Measurements from ENCODE around the gene TTC21B.

Gene TTC21B

GRCh38 chr2:165950438-165950837 is 3.1 kb downstream of the TTC21B start:
- H3K4me3 ChIP-seq (ENCODE audit: severe bottlenecking) = no peak overlapping the region
- H3K4me1 ChIP-seq (ENCODE audit: insufficient read depth, poor library complexity, severe bottlenecking) = peaks cover 14% of the 10 kb centered on the region
- no peaks in the 10 kb centered on the region for H3K27me3 ChIP-seq (ENCODE audit: insufficient read depth, poor library complexity, severe bottlenecking)
- no peak for DNase-seq (ENCODE audit: low spot score)
- TF ChIP-seq CTCF (IDR thresholded peaks at IDR 0.05; ENCODE audit: poor library complexity, severe bottlenecking) = no peak
- ATAC-seq (ENCODE audit: low read depth) = no peak
- peaks cover 27% of the 10 kb centered on the region for H3K36me3 ChIP-seq (ENCODE audit: low read depth)
- H3K27ac ChIP-seq (ENCODE audit: poor library complexity, severe bottlenecking) = no peak overlapping the region
- no peaks in the 10 kb centered on the region for H3K9me3 ChIP-seq (ENCODE audit: severe bottlenecking)

DNA sequence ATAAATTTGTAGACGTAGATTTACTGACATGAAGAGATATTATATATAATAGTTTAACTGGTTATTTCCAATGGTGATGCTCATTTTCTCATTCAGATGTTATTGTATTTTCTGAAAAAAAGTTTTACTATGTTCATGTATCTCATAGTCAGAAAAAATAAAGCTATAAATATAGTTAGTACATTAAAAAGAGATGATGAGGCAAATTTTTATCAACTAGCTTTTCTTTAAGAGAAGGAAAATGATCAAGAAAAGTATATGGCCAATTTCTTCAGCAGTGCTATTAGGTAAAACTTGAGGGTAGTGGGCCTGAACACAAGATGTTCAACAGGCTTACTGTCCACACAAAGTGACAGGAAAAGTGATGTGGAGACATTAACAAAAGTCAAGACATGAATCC is 11.7 kb downstream of the TTC21B start:
- Histone ChIP-seq H3K9me3 (ENCODE audit: severe bottlenecking) (no peaks in the 10 kb centered on the region), H3K27me3 (ENCODE audit: insufficient read depth, poor library complexity, severe bottlenecking) (no peaks in the 10 kb centered on the region), H3K27ac (ENCODE audit: poor library complexity, severe bottlenecking) (no peak overlapping the region), H3K4me3 (ENCODE audit: severe bottlenecking) (no peak overlapping the region), H3K36me3 (ENCODE audit: low read depth) (peaks cover 73% of the 10 kb centered on the region), H3K4me1 (ENCODE audit: insufficient read depth, poor library complexity, severe bottlenecking) (no peaks in the 10 kb centered on the region)
- DNase-seq (ENCODE audit: low spot score) (no peak), ATAC-seq (ENCODE audit: low read depth) (no peak)
- TF ChIP-seq CTCF (IDR thresholded peaks at IDR 0.05; ENCODE audit: poor library complexity, severe bottlenecking) = no peak

DNA sequence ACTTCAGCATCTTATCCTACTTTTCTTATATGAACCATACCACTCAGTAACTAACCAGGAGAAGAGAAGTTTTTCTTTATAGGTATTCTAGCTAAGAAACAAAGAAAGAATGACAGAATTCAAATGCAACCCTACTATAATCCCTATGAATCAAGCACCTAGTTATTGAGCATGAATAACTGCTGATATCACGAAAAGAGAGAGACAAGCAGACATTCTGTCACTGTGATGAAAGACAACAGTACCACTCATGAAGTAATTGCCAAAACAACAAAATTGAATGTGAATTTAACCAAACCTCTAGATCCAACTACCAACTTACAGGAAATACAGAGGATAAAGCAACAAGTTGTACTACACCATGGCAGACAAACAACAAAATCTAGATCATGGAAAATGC is 15.3 kb downstream of the TTC21B start:
- peaks cover 60% of the 10 kb centered on the region for H3K36me3 ChIP-seq (ENCODE audit: low read depth)
- ATAC-seq (ENCODE audit: low read depth) = no peak

GRCh38 chr2:165933211-165933910 is 20.2 kb downstream of the TTC21B start:
- H3K27ac ChIP-seq (ENCODE audit: poor library complexity, severe bottlenecking) = no peak overlapping the region
- ATAC-seq (ENCODE audit: low read depth) = no peak
- DNase-seq (ENCODE audit: low spot score) = no peak
- peaks cover 65% of the 10 kb centered on the region for H3K36me3 ChIP-seq (ENCODE audit: low read depth)
- H3K9me3 ChIP-seq (ENCODE audit: severe bottlenecking) = no peaks in the 10 kb centered on the region
- no peak for TF ChIP-seq CTCF (IDR thresholded peaks at IDR 0.05; ENCODE audit: poor library complexity, severe bottlenecking)
- H3K4me3 ChIP-seq (ENCODE audit: severe bottlenecking) = no peak overlapping the region
- H3K4me1 ChIP-seq (ENCODE audit: insufficient read depth, poor library complexity, severe bottlenecking) = no peaks in the 10 kb centered on the region
- no peaks in the 10 kb centered on the region for H3K27me3 ChIP-seq (ENCODE audit: insufficient read depth, poor library complexity, severe bottlenecking)

More for the DNA sequence above, 15.3 kb downstream of the TTC21B start:
- H3K27me3 ChIP-seq (ENCODE audit: insufficient read depth, poor library complexity, severe bottlenecking) = no peaks in the 10 kb centered on the region
- H3K4me1 ChIP-seq (ENCODE audit: insufficient read depth, poor library complexity, severe bottlenecking) = no peaks in the 10 kb centered on the region
- no peak overlapping the region for H3K27ac ChIP-seq (ENCODE audit: poor library complexity, severe bottlenecking)
- no peaks in the 10 kb centered on the region for H3K9me3 ChIP-seq (ENCODE audit: severe bottlenecking)
- DNase-seq (ENCODE audit: low spot score) = no peak
- no peak overlapping the region for H3K4me3 ChIP-seq (ENCODE audit: severe bottlenecking)
- no peak for TF ChIP-seq CTCF (IDR thresholded peaks at IDR 0.05; ENCODE audit: poor library complexity, severe bottlenecking)

DNA sequence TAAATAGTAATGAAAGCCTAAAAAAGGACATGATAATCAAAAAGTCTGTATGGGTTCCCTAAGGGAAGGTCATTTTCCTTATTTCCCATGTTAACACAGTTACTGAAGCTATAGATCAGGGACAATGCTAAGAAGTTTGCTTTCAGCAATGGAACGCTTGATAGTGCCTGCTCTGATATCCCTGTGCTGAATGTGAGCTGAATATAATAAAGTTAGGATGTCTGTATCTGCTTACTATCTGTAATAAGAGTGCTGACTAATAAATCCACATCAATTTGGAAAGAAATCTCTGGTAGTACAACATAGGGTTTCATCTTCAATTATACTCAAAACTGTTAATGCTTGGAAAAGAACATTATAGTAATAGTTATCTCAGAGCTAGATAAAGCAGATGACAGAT is 25.8 kb downstream of the TTC21B start:
- DNase-seq (ENCODE audit: low spot score) (no peak), ATAC-seq (ENCODE audit: low read depth) (no peak)
- no peak overlapping the region for H3K4me3 ChIP-seq (ENCODE audit: severe bottlenecking)
- H3K27ac ChIP-seq (ENCODE audit: poor library complexity, severe bottlenecking) = no peak overlapping the region
- no peaks in the 10 kb centered on the region for H3K4me1 ChIP-seq (ENCODE audit: insufficient read depth, poor library complexity, severe bottlenecking)
- peaks cover 65% of the 10 kb centered on the region for H3K36me3 ChIP-seq (ENCODE audit: low read depth)
- no peaks in the 10 kb centered on the region for H3K9me3 ChIP-seq (ENCODE audit: severe bottlenecking)
- no peak for TF ChIP-seq CTCF (IDR thresholded peaks at IDR 0.05; ENCODE audit: poor library complexity, severe bottlenecking)
- no peaks in the 10 kb centered on the region for H3K27me3 ChIP-seq (ENCODE audit: insufficient read depth, poor library complexity, severe bottlenecking)

All from RWPE2 (cell line).